ENCODE data around the gene CLTA.
A peak's percentile ranks its signal among the peaks of the same experiment; 100 is the strongest.
"Not testable (repeated sequence)": the region's sequence is repeated elsewhere in the genome, so short reads cannot be mapped to it uniquely, and the experiment has no call there.

CLTA gene

DNA sequence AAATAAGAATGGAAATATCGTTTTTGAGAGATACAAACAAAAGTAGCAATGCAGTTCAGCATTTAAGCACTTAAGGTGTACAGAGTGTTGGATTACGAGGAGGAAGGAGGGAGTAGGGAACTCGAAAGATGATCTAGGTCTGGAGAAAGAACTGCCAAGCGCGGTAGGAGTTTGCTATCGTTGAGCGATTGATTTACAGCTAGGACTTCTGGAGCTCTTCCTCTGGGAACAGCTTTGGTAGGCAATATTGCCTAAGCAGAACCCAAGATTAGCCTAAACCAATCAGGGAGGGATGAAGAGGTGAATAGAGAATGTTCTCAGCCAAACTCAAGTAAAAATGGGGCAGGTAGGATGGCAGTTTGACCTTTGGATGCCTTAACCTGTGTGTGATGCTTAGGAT is 965 bp downstream of the CLTA start:
- no peak for DNase-seq

DNA sequence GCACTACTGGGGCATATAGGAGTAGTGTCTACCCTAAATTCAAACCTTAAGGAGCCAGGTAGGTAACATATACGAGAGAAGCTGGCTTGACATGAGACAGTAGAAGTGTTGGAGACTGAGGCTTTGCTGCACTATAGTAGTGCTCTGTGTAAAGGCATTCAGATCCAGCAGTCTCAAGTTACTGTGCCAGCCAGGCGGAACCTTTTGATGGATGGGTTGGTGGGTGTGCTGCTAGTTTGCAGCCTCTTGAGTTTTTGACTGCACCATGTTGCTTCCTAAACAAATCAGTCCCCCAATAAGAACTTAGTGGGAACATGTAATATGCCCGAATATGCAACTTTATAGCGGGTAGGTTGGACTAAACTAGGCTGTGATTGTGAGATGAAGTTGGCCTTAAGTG is 1.5 kb downstream of the CLTA start:
- DNase-seq, result no peak

GRCh38 chr9:36193023-36193422 is 2.3 kb downstream of the CLTA start:
- DNase-seq, result no peak

- DNase-seq, result no peak
Observed at GRCh38 chr9:36194326-36195000, 3.7 kb downstream of the CLTA start.

DNA sequence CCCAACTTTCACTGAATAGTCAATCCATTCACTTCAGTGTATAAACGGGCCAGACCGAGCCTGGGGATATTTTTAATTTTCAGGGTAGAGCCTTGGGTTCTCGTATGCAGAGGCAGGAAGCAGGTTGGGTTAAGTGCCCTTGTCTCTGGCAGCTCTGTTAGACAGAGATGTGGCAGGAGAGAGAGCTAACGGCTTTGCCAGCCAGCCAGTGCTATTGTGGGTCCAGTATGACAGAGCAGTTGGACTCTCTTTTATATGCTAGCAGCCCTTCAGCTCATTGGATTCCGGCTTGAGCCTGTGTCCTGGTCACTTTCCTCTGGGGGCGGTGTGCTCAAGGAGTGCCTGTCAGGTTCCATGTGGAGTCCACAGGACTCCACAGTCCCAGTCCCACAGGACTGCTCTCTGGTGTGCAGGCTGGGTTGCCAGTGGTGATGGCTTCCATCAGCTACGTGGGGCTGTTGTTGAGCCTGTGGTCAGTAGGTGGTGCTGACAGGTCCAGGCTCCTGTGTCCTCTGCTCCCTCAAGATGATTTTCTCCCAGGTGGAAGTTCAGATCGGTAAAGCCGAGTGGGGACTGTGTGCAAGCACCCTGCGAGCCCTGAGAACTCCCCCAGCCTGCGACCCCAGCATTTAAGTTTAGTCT is 14.3 kb downstream of the CLTA start:
- DNase-seq, result no peak

DNA sequence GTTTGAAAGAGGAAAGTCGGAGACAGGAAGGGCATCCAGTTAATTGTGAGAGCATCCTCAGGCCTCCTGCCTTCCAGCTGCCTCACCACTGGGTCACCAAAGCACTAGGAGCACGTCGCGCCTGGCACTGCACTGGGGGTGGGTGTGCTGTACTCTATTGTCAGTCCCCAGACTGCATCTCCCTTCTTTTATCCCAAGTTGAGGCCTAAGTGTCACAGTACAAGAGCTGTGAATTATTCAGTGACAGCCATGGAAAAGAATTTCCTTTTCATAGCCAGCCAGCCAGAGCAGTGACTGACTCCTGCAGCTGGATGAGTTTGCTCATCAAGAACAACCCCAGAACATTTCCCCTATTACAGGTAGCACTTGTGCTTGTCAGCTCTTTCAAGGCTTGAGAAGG is 16.3 kb downstream of the CLTA start:
- no peak for DNase-seq

DNA sequence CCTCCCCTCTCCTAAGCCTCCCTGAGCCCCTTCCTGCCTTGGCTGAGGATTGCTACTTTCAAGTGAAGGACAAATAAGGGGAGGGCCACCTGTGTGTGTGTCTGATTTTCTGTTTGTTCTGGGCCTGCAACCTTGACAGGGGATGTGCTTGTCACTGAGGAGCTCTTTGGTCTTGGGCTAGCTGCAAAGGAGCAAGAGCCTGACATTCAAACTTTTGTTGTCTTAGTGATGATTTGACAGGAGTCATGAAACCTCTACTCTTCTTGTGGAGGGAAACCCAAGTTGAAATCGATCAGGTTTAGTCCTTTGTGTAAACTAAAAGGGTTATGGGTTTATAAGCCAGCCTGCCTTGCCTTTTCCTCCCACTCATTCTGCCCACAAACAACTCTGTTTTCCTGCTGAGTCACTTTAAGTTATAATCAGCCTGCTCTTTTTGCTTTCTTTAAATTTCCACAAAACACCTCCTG is 16.9 kb downstream of the CLTA start:
- DNase-seq, result no peak

- DNase-seq, result no peak
Observed at GRCh38 chr9:36208521-36209253, 18.0 kb downstream of the CLTA start.

GRCh38 chr9:36210722-36211121 is 20.0 kb downstream of the CLTA start:
- no peak for DNase-seq

DNA sequence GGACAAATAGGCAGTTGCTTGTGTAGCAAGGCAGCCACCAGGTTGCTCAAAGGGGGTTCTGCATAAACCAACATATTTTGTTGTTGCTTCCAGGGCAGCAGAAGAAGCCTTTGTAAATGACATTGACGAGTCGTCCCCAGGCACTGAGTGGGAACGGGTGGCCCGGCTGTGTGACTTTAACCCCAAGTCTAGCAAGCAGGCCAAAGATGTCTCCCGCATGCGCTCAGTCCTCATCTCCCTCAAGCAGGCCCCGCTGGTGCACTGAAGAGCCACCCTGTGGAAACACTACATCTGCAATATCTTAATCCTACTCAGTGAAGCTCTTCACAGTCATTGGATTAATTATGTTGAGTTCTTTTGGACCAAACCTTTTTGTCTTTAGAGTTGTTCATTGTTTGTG is 20.8 kb downstream of the CLTA start:
- no peak for DNase-seq

DNA sequence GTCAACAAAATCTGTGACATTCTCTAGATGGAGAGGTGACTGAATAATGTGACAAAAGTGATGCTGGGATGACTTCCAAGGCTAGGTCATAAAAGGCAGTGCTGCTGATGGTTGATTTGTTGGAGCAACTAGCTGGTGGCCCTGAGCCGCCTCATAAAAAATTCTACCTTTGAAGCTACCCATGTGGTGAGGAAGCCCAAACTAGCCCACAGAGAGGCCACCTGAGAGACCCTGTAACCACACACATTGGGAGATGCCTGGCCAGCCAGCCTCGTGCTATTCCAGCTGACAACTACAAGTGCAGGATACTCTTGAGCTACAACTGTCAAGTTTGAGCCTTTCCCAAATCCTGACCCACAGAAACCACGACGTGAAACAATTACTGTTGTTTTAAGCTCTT is 22.7 kb downstream of the CLTA start:
- no peak for DNase-seq

- DNase-seq, result no peak
Observed at GRCh38 chr9:36213989-36214388, 23.3 kb downstream of the CLTA start.

GRCh38 chr9:36214571-36214970 is 23.9 kb downstream of the CLTA start:
- DNase-seq, result no peak

- DNase-seq, result no peak
Observed at GRCh38 chr9:36217256-36217968, 26.7 kb downstream of the CLTA start.

- no peak for DNase-seq
Observed at GRCh38 chr9:36218011-36218410, 27.3 kb downstream of the CLTA start.

- DNase-seq, result peak; percentile 15
Observed at GRCh38 chr9:36218411-36218901, 27.7 kb downstream of the CLTA start.

- no peak for DNase-seq
Observed at GRCh38 chr9:36221667-36222066, 30.9 kb downstream of the CLTA start.

DNA sequence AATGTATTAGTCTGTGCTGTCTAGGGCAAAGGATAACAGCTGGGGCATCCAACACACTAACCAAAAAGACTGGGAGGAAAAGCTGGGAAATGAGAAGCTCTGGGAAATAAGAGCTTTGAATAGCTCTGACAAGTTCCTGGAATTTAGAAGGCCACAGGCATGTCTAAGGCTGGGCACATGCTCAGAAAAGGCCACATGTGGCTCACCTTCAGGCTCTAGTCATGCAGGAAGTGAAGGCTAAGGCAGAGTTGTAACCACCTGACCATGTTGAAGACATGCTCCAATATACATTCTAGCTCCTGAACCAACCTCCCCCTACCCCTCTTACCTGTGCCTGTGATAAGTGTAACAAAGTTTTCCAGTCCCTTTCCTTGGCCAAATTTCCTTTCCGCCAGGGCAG is 31.7 kb downstream of the CLTA start:
- no peak for DNase-seq

DNA sequence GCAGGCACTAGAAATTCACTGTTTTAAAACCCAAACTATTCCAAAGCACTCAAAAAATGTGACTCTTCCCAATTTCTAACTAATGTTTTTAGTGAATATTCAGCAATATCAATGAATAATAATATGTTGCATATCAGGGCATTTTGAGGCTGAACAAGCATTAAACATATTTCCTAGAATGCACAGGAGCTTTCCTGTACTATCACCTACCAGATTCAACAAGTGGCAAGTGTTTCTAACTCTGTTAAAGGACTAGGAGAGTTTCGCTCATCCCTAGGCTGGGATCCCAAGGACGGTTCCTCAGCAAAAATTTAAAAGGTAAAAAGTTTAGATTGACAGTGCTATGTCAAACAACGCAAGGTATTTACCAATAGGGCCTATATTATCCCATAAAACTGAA is 46.5 kb downstream of the CLTA start:
- DNase-seq, result no peak

DNA sequence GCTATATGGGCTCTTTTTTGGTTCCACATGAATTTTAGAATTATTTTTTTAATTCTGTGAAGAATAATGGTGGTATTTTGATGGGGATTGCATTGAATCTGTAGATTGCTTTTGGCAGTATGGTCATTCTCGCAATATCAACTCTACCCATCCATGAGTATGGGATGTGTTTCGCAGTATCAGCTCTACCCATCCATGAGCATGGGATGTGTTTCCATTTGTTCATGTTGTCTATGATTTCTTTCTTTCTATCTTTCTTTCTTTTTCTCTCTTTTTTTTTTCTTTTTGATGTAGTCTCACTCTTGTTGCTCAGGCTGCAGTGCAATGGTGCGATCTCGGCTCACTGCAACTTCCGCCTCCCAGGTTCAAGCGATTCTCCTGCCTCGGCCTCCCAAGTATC is 48.5 kb downstream of the CLTA start:
- not testable (repeated sequence) for DNase-seq

GRCh38 chr9:36239675-36240074 is 49.0 kb downstream of the CLTA start:
- not testable (repeated sequence) for DNase-seq

DNA sequence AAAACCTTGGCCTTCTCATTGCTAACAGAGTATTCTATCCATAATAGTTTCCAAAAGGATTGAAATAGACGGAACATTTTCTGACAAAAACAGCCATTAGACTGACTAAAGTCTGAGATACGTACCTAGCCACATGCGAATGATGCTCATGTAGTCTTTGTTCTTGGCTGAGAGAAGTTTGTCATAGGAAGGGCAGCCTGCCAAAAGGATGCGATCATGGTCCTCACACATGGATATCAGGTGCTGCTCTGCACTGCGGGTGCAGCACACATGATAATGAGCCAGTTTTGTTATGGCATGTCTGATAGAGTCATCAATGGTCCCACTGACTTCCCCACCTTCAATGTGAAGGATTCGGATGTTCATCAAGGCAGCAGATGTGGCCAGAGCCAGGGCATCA is 55.2 kb downstream of the CLTA start:
- DNase-seq, result no peak

DNA sequence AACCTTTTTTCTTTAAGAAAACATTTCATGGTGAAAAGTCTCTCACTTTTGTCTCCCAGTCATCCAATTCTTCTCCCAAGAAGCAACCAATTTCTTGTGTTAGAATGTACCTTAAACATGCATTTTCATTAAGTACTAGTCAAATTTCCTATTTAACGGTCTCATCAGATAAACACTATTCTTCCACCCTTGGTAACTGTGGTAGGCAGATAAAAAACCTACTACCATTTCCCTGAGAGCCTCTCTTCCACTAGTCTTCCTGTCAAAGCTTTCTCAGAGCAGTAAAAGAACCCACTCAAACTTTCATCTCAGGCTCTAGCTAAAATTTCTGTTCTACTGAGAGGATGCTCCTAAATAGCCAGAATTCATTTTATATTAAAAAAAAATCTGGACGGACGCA is 56.6 kb downstream of the CLTA start:
- no peak for DNase-seq
